OCI-LY3 (cell line): ENCODE measurements around the gene KAZN.

Source experiments
- H2AFZ ChIP-seq: fragments of 200-600, 300-600 bp; shearing (Covaris generic); 2 replicates; pipeline ENCODE4 v1.6.0; 2014; ENCODE audit warnings: antibody characterized with exemption, low read depth, low read length
- H3K27ac ChIP-seq: fragments of 200-600, 300-600 bp; sonication (generic); 2 replicates; pipeline ENCODE4 v1.5.1; 2014; ENCODE audit warnings: mild to moderate bottlenecking, low read length, moderate library complexity, mixed read lengths
- H3K27me3 ChIP-seq: fragments of 200-600, 300-600 bp; sonication (generic); 2 replicates; pipeline ENCODE4 v1.6.1; 2014; ENCODE audit warnings: low read depth, low read length, mixed read lengths
- H3K36me3 ChIP-seq: fragments of 200-600, 300-600 bp; sonication (generic); replicated peaks from 2 replicates; pipeline ENCODE3; 2014; ENCODE audit warnings: low read depth, low read length, mixed read lengths
- H3K4me1 ChIP-seq: fragments of 300-600, 200-600 bp; sonication (generic); 2 replicates; pipeline ENCODE4 v1.6.1; 2014; ENCODE audit warnings: low read length, mixed read lengths
- H3K4me2 ChIP-seq: fragments of 200-600, 300-600 bp; sonication (generic); 2 replicates; pipeline ENCODE4 v1.6.1; 2014; ENCODE audit warnings: low read length, mixed read lengths
- H3K4me3 ChIP-seq: fragments of 300-600, 200-600 bp; sonication (generic); 2 replicates; pipeline ENCODE4 v1.5.1; 2014; ENCODE audit warnings: antibody characterized with exemption, mild to moderate bottlenecking, low read length, moderate library complexity
- H3K79me2 ChIP-seq: fragments of 300-600, 200-600 bp; shearing (Covaris generic); 2 replicates; pipeline ENCODE4 v1.6.1; 2014; ENCODE audit warnings: mild to moderate bottlenecking, low read length, mixed read lengths
- H3K9ac ChIP-seq: fragments of 300-600, 200-600 bp; shearing (Covaris generic); 2 replicates; pipeline ENCODE4 v1.6.0; 2014; ENCODE audit warnings: mild to moderate bottlenecking, low read length, moderate library complexity
- H3K9me3 ChIP-seq: fragments of 200-600, 300-600 bp; shearing (Covaris generic); 2 replicates; pipeline ENCODE4 v1.6.1; 2014; ENCODE audit warnings: low read length, mixed read lengths; ENCODE audit not compliant: insufficient read depth
- H4K20me1 ChIP-seq: fragments of 200-600, 300-600 bp; sonication (generic); 2 replicates; pipeline ENCODE4 v1.6.1; 2016; ENCODE audit warnings: low read length, mixed read lengths; ENCODE audit not compliant: insufficient read depth
- EZH2phosphoT487 ChIP-seq: fragments of 200-600 bp; shearing (Covaris generic); IDR thresholded peaks from 2 replicates; pipeline ENCODE4 v1.6.1; 2018; ENCODE audit warnings: antibody characterized with exemption, mixed run types, low read depth
- TF ChIP-seq, protein P1 (sequence below): fragments of 200-600, 300-600 bp; sonication (generic); IDR thresholded peaks from 2 replicates; pipeline ENCODE4 v1.5.1; 2014; ENCODE audit warnings: antibody characterized with exemption, low read length, low read depth

The KAZN gene

DNA sequence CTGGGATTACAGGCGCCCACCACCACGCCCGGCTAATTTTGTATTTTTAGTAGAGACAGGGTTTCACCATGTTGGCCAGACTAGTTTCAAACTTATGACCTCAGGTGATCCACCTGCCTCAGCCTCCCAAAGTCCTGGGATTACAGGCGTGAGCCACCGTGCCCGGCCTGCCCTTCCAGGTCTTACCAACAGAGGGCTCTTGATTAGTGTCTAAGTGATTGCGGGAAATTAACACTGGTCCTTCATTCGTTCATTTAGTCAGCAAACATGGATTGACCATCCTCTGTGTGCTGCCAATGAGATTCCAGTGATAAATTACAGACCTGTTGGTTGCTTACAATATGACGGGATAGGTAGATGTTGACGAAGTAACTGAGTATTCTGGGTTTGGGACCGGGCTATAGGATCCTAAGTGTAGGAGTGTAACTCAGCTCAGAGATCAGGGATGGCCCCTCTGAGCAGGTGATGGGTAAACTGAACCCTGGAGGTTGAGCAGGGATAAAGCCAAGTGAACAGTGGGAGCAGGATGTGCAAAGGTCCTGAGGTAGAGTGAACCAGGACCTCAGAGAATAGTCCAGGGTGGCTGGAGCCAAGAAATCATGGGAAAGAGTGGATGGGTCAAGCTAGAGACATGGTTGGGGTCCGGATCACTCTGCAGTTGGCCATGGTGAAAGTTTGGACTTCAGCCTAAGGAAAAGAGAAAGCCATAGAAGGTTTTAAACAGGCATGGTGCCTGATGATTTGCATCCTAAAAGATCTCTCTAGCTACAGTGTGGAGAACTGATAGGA lies 171.2 kb downstream of the KAZN start:
- no peaks in the 10 kb centered on the region for H3K4me1 ChIP-seq
- H3K36me3 ChIP-seq, result no peaks in the 10 kb centered on the region
- H3K9me3 ChIP-seq, result no peaks in the 10 kb centered on the region
- H3K9ac ChIP-seq, result no peak overlapping the region
- TF ChIP-seq, protein P1, sequence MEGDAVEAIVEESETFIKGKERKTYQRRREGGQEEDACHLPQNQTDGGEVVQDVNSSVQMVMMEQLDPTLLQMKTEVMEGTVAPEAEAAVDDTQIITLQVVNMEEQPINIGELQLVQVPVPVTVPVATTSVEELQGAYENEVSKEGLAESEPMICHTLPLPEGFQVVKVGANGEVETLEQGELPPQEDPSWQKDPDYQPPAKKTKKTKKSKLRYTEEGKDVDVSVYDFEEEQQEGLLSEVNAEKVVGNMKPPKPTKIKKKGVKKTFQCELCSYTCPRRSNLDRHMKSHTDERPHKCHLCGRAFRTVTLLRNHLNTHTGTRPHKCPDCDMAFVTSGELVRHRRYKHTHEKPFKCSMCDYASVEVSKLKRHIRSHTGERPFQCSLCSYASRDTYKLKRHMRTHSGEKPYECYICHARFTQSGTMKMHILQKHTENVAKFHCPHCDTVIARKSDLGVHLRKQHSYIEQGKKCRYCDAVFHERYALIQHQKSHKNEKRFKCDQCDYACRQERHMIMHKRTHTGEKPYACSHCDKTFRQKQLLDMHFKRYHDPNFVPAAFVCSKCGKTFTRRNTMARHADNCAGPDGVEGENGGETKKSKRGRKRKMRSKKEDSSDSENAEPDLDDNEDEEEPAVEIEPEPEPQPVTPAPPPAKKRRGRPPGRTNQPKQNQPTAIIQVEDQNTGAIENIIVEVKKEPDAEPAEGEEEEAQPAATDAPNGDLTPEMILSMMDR, result no peak
- no peak for TF ChIP-seq EZH2phosphoT487
- H3K27ac ChIP-seq, result no peak overlapping the region
- no peaks in the 10 kb centered on the region for H3K79me2 ChIP-seq
- H3K4me3 ChIP-seq, result no peak overlapping the region
- no peaks in the 10 kb centered on the region for H4K20me1 ChIP-seq
- H3K27me3 ChIP-seq, result no peaks in the 10 kb centered on the region
- no peak overlapping the region for H2AFZ ChIP-seq
- no peak overlapping the region for H3K4me2 ChIP-seq

DNA sequence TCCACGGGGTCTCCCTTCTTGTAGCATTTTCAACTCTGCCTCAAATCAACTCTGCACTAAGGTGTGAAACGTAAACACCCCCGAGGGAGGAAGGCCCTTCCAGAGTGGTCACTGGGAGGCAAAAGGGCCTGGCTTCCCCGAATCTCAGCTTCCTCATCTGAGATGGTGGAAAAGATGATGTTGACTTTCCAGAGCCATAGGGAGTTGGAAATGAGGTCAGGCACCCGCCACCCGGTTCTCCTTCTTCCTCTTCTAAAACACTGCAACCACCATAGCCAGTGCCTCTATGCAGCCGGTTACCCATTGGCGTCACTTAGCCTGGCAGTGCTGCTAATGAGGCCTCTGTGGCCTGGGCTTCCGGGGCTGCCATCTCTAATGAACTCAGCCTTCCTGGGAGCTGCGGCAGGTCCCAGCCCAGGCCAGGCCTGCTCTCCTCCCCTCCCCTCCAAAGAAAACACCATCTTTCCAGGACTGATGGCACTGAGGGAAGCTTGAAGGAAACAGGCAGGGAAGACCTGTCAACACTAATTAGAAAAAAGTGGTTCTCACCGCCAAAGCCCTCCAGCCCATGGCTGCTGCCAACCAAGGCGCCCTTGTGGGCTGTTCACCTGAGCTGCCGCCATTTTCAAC lies 175.0 kb downstream of the KAZN start:
- Histone ChIP-seq H3K27ac (no peak overlapping the region), H3K79me2 (no peaks in the 10 kb centered on the region), H3K27me3 (no peaks in the 10 kb centered on the region), H3K4me3 (no peak overlapping the region), H4K20me1 (no peaks in the 10 kb centered on the region), H3K4me2 (no peak overlapping the region), H3K36me3 (no peaks in the 10 kb centered on the region), H3K9me3 (no peaks in the 10 kb centered on the region), H3K4me1 (no peaks in the 10 kb centered on the region), H3K9ac (no peak overlapping the region), H2AFZ (no peak overlapping the region)
- TF ChIP-seq, protein P1, result no peak
- TF ChIP-seq EZH2phosphoT487, result no peak

DNA sequence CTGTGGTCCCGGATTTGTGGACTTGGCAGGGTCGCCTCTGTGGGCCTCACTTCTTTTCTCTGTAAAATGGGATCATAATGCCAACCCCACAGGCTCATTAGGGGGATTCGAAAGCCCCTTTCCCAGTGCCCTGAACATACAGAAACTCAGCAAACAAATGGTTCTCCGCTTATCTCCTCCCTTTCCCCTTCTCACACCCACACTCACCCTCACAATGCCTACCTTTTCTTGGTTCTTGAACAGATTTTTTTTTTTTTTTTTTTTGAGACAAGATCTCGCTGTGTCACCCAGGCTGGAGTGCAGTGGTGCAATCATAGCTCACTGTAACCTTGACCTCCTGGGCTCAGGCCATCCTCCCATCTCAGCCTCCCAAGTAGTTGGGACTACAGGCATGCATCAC lies 175.7 kb downstream of the KAZN start:
- Histone ChIP-seq H2AFZ (no peak overlapping the region), H3K27me3 (no peaks in the 10 kb centered on the region), H3K9me3 (no peaks in the 10 kb centered on the region), H3K4me2 (no peak overlapping the region), H3K4me1 (no peaks in the 10 kb centered on the region), H4K20me1 (no peaks in the 10 kb centered on the region), H3K36me3 (no peaks in the 10 kb centered on the region), H3K79me2 (no peaks in the 10 kb centered on the region), H3K27ac (no peak overlapping the region), H3K4me3 (no peak overlapping the region), H3K9ac (no peak overlapping the region)
- TF ChIP-seq EZH2phosphoT487, result no peak
- TF ChIP-seq, protein P1, result no peak

DNA sequence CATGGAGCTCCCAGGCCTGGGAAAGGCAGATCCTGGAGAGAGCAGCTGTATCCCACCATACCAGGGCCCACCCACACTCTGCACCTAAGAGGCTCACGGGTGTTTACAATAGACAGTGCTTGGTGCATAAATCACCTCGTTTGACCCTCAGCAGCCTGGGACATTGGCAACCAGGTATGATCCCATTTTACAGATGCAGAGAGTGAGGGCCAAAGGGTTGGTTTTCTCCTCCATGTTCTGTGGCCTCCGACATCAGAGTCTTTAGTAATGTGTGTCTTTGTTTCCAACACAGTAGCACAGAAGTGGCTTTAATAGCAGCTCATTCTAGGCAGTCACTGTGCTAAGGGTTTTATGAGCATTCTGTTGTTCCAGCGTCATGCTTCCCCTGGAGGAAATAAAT lies 176.5 kb downstream of the KAZN start:
- Histone ChIP-seq H3K27ac (no peak overlapping the region), H3K4me1 (no peaks in the 10 kb centered on the region), H3K27me3 (no peaks in the 10 kb centered on the region), H3K79me2 (no peaks in the 10 kb centered on the region), H3K4me2 (no peak overlapping the region), H3K4me3 (no peak overlapping the region), H3K36me3 (no peaks in the 10 kb centered on the region), H3K9ac (no peak overlapping the region), H3K9me3 (no peaks in the 10 kb centered on the region), H2AFZ (no peak overlapping the region), H4K20me1 (no peaks in the 10 kb centered on the region)
- TF ChIP-seq, protein P1, result no peak
